GM18870 (cell line): ENCODE measurements around the gene PEAK1.

Experiments
- ATAC-seq: cut with Tn5 transposase; IDR thresholded peaks from one replicate; pipeline ENCODE4 v1.9.1; 2021; ENCODE audit warnings: moderate library complexity; ENCODE audit not compliant: unreplicated experiment

Gene PEAK1

GRCh38 chr15:77361456-77361855 is 58.4 kb downstream of the PEAK1 start:
- no peak for ATAC-seq

GRCh38 chr15:77358545-77359240 is 61.2 kb downstream of the PEAK1 start:
- no peak for ATAC-seq

GRCh38 chr15:77356305-77356704 is 63.6 kb downstream of the PEAK1 start:
- ATAC-seq: no peak

GRCh38 chr15:77355321-77355720 is 64.6 kb downstream of the PEAK1 start:
- no peak for ATAC-seq

GRCh38 chr15:77354063-77354462 is 65.8 kb downstream of the PEAK1 start:
- ATAC-seq: no peak

- ATAC-seq: no peak
Measured at GRCh38 chr15:77352887-77353286, 67.0 kb downstream of the PEAK1 start.

- ATAC-seq: no peak
Measured at GRCh38 chr15:77350792-77351191, 69.1 kb downstream of the PEAK1 start.

- no peak for ATAC-seq
Measured at GRCh38 chr15:77349666-77350065, 70.2 kb downstream of the PEAK1 start.

GRCh38 chr15:77348511-77348910 is 71.4 kb downstream of the PEAK1 start:
- no peak for ATAC-seq

- ATAC-seq: no peak
Measured at GRCh38 chr15:77347197-77347596, 72.7 kb downstream of the PEAK1 start.

GRCh38 chr15:77346245-77347036 is 73.5 kb downstream of the PEAK1 start:
- ATAC-seq: no peak

- no peak for ATAC-seq
Measured at GRCh38 chr15:77342807-77343206, 77.1 kb downstream of the PEAK1 start.

GRCh38 chr15:77340245-77340644 is 79.7 kb downstream of the PEAK1 start:
- ATAC-seq: no peak

GRCh38 chr15:77336006-77336405 is 83.9 kb downstream of the PEAK1 start:
- no peak for ATAC-seq

- ATAC-seq: no peak
Measured at GRCh38 chr15:77335298-77335697, 84.6 kb downstream of the PEAK1 start.

GRCh38 chr15:77333166-77333565 is 86.7 kb downstream of the PEAK1 start:
- no peak for ATAC-seq

- ATAC-seq: no peak
Measured at GRCh38 chr15:77329202-77329601, 90.7 kb downstream of the PEAK1 start.

GRCh38 chr15:77327844-77328529 is 91.9 kb downstream of the PEAK1 start:
- ATAC-seq: no peak

GRCh38 chr15:77327168-77327567 is 92.7 kb downstream of the PEAK1 start:
- no peak for ATAC-seq

- no peak for ATAC-seq
Measured at GRCh38 chr15:77326366-77326765, 93.5 kb downstream of the PEAK1 start.

GRCh38 chr15:77312523-77312922 is 107.4 kb downstream of the PEAK1 start:
- ATAC-seq: no peak
